ENCODE results near the gene NKD1. TPM values are rescaled to one million over a fixed set of nuclear protein-coding genes. Genes with fewer than 3 reads are reported as not detected.

The NKD1 gene
- total RNA-seq, 3 donors from 2014 or later, result 1.3 to 5.0 (median 4.6) TPM

DNA sequence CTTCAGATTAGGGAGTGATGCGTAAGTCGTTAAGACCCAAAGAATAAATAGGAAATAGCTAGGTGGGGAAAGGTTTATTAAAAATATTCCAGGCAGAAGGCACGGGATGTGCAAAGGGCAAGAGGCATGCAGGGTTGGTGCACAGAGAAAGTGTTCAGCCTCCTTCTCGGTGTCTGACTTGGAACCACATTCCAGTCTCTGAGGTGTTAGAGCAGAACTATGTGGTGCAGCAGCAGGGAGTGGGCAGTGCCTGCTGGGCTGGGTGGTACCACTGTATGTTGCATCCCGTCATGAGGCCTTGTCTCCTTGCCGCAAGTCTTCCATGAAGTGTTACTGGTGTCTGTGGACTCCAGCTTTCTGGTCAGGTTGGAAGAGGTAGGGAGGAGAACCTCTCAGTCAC, 11.1 kb downstream of the NKD1 start:
- intact Hi-C loops (cut with DNase I; ENCODE audit: low total_unique reads), result no loop called here
- peaks cover 0 to 10% of the 10 kb centered on the region in 2 donors for H3K9me3 ChIP-seq
- no peaks in the 10 kb centered on the region for H3K27me3 ChIP-seq
- TF ChIP-seq POLR2A (IDR thresholded peaks at IDR 0.05) (no peak), POLR2AphosphoS5 (IDR thresholded peaks at IDR 0.05) (no peak)
- TF ChIP-seq, protein P1, sequence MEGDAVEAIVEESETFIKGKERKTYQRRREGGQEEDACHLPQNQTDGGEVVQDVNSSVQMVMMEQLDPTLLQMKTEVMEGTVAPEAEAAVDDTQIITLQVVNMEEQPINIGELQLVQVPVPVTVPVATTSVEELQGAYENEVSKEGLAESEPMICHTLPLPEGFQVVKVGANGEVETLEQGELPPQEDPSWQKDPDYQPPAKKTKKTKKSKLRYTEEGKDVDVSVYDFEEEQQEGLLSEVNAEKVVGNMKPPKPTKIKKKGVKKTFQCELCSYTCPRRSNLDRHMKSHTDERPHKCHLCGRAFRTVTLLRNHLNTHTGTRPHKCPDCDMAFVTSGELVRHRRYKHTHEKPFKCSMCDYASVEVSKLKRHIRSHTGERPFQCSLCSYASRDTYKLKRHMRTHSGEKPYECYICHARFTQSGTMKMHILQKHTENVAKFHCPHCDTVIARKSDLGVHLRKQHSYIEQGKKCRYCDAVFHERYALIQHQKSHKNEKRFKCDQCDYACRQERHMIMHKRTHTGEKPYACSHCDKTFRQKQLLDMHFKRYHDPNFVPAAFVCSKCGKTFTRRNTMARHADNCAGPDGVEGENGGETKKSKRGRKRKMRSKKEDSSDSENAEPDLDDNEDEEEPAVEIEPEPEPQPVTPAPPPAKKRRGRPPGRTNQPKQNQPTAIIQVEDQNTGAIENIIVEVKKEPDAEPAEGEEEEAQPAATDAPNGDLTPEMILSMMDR (IDR thresholded peaks at IDR 0.05), result no peak
- H3K36me3 ChIP-seq, result no peaks in the 10 kb centered on the region
- DNase-seq (ENCODE audit: low spot score in 2 of 2), result no peak
- no peak overlapping the region for H3K27ac ChIP-seq
- H3K4me1 ChIP-seq, result no peaks in the 10 kb centered on the region
- H3K4me3 ChIP-seq, result no peak overlapping the region

DNA sequence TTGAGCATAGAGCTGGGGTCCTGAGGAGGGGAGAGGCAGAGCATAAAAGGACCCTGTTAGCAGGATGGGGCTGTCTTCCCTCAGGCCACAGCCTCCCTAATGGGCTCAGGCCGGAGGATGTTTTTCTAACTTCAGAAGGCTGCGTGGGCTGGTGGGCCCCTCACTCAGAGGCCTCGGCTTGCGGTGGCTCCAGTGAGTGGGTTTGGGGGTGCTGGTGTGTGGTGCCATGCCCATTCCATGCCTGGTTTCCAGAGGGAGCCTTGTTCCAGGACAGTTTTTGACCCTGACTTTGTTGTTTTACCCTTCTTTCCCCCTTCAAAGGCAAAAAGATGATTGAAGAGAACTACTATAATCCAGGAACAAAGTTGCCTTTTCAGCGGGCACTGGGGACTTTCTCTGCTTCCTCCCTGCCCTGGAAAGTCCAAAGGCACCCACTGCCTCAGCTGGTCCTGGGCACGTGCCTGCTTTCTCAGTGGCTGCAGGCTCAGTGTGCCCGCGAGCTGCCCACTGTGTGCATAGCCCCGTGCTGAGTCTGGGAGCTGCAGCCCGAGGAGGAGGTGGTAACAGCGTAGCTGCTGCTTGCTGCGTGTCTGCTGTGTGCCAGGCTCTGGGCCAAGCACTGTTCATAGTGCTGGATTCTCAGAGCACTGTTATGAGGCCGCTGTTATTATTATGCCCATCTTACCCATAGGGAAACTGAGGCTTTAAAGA, 11.8 kb downstream of the NKD1 start:
- intact Hi-C loops (cut with DNase I; ENCODE audit: low total_unique reads), result no loop called here
- H3K27ac ChIP-seq, result no peak overlapping the region
- no peaks in the 10 kb centered on the region for H3K4me1 ChIP-seq

DNA sequence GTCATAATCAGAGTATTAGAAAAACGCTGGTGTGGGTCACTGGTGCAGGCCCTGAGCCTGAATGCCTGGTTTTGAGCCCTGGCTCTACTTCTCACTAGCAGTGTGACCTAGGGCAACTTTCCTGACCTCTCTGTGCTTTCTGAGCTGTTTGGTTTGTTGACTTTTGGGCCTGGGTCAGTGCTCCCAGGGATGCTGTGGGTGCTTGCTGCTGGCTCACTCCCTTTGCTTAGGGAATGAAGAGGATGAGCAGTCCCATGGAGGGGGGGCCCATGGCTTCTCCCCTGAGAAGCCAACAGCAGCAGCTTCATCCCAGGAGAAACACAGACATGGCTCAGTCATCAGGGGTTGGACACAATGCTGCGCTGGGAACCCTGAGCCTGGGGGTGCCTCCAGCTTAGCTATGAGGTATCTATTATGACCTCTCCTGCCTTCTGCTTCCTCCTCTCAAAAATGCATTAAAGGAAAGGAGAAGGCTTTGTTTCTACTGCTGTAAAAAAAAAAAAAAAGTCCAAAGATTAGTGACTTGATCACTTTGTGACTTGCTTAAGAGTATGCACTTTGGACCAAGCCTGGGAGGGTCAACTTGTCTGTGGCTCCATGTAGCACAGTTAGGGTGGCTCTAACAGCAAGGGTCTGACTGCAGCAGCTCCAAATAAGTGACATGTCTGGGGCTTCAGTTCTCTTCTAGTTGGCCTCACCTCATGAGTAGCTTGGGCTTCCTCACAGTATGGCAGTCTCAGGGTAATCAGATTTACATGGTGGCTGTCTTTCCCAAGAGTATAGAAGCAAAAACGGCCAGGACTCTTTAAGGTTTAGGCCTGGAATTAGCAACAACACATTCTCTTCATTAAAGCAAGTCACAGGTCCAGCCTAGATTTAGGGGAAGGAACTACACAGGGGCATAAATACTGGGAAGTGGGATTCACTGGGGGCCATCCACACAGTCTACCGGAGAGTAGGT, 13.0 kb downstream of the NKD1 start:
- Histone ChIP-seq H3K9me3 (peaks cover 0 to 10% of the 10 kb centered on the region in 2 donors), H3K27me3 (no peaks in the 10 kb centered on the region), H3K27ac (no peak overlapping the region), H3K36me3 (no peaks in the 10 kb centered on the region), H3K4me1 (no peaks in the 10 kb centered on the region), H3K4me3 (no peak overlapping the region)
- intact Hi-C loops (cut with DNase I; ENCODE audit: low total_unique reads), result no loop called here
- no peak for DNase-seq (ENCODE audit: low spot score in 2 of 2)
- no peak for TF ChIP-seq POLR2A (IDR thresholded peaks at IDR 0.05)
- TF ChIP-seq, protein P1 (IDR thresholded peaks at IDR 0.05), result no peak
- TF ChIP-seq POLR2AphosphoS5 (IDR thresholded peaks at IDR 0.05), result no peak

More for the DNA sequence above, 11.8 kb downstream of the NKD1 start:
- peaks cover 0 to 10% of the 10 kb centered on the region in 2 donors for H3K9me3 ChIP-seq
- no peak overlapping the region for H3K4me3 ChIP-seq
- no peak for DNase-seq (ENCODE audit: low spot score in 2 of 2)
- TF ChIP-seq POLR2AphosphoS5 (IDR thresholded peaks at IDR 0.05) (no peak), POLR2A (IDR thresholded peaks at IDR 0.05) (no peak)
- TF ChIP-seq, protein P1 (IDR thresholded peaks at IDR 0.05), result no peak
- no peaks in the 10 kb centered on the region for H3K27me3 ChIP-seq
- H3K36me3 ChIP-seq, result no peaks in the 10 kb centered on the region

DNA sequence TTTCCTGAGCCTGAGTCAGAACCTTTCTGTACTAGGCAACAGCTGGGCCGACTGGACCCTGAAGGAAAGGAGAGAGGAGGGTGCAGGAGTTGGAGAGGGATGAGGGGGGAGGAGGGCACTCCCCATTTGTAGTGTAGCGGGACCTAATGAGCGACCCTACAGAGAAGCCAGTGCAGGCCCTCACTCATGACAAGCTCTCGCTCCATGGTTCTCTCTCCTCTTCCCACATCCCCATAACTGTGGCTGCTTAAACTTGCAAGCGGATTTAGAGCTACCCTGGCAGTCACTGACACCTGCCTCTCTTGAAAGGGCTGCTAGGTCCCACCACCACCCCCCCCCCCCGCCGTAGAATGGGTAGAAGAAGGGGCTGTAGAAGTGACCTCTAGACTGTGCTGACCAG, 14.5 kb downstream of the NKD1 start:
- Histone ChIP-seq H3K36me3 (no peaks in the 10 kb centered on the region), H3K27ac (no peak overlapping the region), H3K27me3 (no peaks in the 10 kb centered on the region), H3K9me3 (peaks cover 0 to 10% of the 10 kb centered on the region in 2 donors), H3K4me3 (no peak overlapping the region), H3K4me1 (no peaks in the 10 kb centered on the region)
- DNase-seq (ENCODE audit: low spot score in 2 of 2), result no peak
- intact Hi-C loops (cut with DNase I; ENCODE audit: low total_unique reads), result no loop called here
- TF ChIP-seq POLR2AphosphoS5 (IDR thresholded peaks at IDR 0.05) (no peak), POLR2A (IDR thresholded peaks at IDR 0.05) (no peak)

DNA sequence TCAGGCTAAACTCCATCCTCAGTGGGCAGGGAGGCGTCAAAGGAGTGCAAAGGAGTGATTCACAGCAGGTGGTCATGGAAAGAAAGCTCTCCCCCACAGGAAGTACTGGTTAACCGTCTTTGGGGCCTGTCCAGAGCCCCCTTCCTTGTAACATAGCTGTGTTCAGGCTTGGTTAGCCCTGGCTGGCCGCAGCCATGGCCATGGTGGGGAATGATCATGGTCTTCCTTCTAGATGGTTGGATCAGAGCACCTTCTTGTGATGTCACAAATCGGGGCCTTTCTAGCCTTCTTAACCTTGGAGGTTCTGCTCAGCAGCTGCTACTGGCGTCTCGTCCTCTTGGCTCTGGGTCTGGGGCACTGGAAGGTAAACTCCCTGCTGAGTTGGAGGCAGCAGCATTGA, 15.8 kb downstream of the NKD1 start:
- intact Hi-C loops (cut with DNase I; ENCODE audit: low total_unique reads), result no loop called here
- Histone ChIP-seq H3K4me3 (no peak overlapping the region), H3K36me3 (no peaks in the 10 kb centered on the region), H3K4me1 (no peaks in the 10 kb centered on the region), H3K27ac (no peak overlapping the region), H3K27me3 (no peaks in the 10 kb centered on the region), H3K9me3 (peaks cover 0 to 10% of the 10 kb centered on the region in 2 donors)
- no peak for DNase-seq (ENCODE audit: low spot score in 2 of 2)
- TF ChIP-seq POLR2AphosphoS5 (IDR thresholded peaks at IDR 0.05) (no peak), POLR2A (IDR thresholded peaks at IDR 0.05) (no peak)
- TF ChIP-seq, protein P1 (IDR thresholded peaks at IDR 0.05), result no peak

Data from breast epithelium (tissue), 4 donors.